ENCODE data around the gene ANO6.
"Not testable (repeated sequence)": the region's sequence is repeated elsewhere in the genome, so short reads cannot be mapped to it uniquely, and the experiment has no call there.

Gene ANO6, protein sequence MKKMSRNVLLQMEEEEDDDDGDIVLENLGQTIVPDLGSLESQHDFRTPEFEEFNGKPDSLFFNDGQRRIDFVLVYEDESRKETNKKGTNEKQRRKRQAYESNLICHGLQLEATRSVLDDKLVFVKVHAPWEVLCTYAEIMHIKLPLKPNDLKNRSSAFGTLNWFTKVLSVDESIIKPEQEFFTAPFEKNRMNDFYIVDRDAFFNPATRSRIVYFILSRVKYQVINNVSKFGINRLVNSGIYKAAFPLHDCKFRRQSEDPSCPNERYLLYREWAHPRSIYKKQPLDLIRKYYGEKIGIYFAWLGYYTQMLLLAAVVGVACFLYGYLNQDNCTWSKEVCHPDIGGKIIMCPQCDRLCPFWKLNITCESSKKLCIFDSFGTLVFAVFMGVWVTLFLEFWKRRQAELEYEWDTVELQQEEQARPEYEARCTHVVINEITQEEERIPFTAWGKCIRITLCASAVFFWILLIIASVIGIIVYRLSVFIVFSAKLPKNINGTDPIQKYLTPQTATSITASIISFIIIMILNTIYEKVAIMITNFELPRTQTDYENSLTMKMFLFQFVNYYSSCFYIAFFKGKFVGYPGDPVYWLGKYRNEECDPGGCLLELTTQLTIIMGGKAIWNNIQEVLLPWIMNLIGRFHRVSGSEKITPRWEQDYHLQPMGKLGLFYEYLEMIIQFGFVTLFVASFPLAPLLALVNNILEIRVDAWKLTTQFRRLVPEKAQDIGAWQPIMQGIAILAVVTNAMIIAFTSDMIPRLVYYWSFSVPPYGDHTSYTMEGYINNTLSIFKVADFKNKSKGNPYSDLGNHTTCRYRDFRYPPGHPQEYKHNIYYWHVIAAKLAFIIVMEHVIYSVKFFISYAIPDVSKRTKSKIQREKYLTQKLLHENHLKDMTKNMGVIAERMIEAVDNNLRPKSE

DNA sequence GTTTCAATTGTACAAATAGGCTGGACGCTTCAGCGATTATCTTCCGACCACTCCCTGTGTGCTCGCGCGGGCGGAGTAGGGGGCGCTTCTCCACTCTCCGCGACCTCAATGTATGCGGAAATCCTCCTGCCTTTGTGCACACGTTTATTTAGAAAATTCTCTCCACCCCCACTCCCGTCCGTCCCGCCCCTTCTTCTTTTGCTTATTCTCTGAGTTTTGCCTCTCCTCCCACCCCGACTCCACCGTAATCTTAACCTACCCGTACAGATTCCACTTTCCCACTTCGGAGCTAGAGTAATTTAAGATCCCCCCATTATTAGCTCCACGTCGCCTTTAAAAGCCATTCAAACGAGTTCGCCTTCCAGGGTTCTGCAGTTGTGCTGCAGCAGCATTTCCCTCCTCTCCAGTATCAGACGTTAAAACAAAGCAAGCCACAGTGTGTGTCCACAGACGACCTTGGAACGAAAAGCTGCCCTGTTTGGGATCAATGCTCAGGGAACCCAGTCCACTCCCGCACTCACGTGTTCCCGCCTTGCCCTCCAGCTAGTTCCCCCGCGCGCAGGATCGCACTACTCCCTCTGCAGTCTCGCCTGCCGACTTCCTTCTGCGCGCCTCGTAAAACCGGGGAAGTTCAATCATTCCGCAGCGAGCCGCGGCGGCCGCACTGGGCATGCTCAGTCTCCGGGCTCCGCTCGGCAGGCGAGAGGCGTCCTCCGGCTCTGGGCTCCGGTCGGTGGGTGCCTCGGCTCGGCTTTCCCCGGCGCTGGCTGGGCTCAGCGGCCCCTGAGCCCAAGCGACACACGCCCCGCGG is at the start of gene ANO6:
TSS of gene ANO6 (plus strand) at position 677 of the 811 bp plus-strand sequence. CDS start 227 bp downstream, outside the sequence.
- peak in 57 of 58 donors; percentile 18 to 88 (median 73) for DNase-seq

DNA sequence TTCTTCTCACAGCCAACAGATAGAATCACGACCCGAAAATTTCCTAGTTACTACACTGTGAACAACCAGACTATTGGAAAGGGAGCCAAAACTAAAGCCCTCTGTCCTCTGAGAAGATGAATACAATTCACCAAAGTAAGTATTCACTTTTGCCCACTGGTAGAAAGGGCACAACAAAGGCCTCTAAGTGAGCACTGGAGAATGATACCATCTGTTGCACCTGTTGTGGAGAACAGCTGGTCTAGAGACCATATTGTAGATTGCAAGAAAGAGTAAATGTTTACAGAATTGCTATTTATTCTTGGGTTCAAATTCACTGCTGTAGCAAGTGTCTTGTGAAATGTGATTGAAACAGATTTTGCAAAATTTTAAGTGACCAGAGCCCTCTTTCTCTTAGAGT is 46.9 kb upstream of the ANO6 start:
- DNase-seq = no peak

DNA sequence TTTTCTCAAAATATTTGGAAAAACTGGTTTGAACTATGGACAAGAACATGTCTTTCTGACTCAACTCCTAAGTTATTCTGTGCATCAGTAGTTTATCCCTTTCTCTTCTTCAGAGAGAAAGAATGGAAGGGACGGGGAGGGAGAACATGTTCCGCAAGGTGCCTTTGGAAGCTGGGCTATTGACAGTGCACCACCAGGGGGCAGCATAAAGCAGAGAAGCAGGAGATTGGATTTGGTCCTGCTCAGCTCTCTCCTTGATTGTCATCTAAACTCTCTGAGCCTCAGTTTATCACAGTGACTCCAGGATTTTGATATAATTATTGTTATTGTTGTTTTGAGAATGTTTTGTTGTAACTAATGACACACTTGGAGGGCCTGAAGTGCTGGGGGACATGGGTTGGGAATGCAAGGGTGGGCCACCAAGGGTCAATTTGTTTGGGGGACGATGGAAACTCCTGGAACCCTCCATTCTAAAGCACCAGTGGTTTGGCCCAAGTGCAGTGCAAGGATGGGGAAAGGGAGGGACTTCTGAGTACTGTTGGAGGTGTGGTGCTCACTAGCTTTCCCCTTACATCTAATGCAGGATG is 45.3 kb upstream of the ANO6 start:
- DNase-seq = peak in 44 of 58 donors; percentile 0 to 76 (median 18)

DNA sequence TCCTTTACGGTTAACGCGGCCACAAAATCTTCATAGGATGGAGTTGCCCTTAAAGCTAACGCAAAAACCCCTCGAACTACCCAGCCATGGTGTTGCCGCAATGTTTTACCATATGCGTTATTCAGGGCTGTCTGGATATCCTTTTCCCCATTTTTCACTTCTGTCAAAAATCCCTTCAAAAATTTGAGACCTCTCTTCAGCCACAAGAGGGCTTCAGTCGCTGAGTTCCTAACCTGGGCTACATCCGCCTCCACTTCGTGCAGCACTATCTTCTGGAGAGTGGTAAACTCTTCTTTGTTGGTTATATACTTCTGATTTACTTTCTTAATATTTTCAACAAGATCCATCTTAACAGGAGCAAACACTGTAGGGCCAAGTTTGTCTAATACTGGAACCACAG is 42.6 kb upstream of the ANO6 start:
- not testable (repeated sequence) for DNase-seq

DNA sequence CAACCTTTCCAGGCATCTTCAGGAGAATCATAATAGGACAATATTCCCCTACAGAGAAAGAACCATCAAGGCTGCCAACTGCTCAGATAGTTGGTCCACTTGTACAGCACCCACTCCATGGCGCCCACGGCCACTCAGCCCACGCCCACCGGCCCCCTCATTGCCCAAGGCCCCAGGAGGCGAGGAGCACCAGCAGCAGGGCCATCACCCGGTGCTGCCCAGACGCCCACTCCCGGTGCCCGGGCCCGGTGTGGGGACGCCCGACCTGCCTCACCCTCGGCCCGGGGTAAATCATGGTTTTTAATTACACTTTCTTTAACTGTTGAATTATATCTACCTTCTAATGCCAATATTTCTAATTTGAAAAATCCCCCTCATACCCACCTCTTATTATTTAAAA is 41.3 kb upstream of the ANO6 start:
- DNase-seq = no peak

DNA sequence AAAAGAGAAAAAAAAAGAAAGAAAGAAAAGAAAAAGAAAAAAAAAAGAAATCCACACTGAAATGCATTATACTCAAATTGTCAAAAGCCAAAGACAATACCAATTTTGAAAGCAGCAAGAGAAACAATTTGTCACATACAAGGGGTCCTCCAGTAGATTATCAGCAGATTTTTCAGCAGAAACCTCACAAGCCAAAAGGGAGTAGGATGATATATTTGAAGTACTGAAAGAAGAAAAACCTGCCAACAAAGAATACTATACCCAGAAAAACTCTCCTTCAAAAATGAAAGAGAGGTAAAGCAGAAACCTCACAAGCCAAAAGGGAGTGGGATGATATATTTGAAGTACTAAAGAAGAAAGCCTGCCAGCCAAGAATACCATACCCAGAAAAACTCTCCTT is 37.1 kb upstream of the ANO6 start:
- no peak for DNase-seq

DNA sequence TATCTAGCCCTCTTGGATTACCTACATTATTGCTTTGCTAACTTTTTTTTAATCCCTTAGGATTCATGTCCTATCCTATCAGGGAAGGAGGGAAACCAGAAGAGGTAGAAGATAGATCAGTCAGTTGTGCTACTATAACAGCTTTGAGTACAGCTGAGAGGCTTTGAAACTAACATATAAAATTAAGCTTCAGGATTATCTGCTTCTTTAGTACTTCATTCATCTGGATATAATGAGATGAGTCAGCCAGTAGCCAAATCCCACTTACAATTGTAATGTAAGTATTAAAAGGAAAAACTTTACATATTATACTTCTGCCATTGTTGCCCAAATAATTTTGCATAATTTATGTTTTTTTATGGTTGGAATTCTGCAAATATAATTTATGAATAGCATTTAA is 33.4 kb upstream of the ANO6 start:
- DNase-seq = no peak

DNA sequence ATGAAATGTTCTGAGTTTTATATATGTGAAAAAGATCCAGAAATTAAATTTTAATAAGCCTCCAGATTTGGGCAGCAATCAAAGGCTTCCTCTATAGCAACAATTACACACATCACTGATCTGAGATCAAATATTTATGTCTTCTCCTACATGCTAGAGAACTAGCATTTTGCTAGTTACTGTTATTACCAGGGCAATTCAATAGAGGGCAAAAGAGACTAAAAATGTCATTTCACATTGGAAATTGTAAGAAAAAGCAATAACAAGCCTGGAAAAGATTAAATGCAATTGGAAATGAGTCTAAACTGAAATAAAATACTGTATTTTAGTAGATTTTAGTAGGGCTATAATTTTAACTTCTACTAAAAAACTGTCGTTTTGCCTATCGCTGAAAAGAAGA is 32.6 kb upstream of the ANO6 start:
- DNase-seq = no peak

DNA sequence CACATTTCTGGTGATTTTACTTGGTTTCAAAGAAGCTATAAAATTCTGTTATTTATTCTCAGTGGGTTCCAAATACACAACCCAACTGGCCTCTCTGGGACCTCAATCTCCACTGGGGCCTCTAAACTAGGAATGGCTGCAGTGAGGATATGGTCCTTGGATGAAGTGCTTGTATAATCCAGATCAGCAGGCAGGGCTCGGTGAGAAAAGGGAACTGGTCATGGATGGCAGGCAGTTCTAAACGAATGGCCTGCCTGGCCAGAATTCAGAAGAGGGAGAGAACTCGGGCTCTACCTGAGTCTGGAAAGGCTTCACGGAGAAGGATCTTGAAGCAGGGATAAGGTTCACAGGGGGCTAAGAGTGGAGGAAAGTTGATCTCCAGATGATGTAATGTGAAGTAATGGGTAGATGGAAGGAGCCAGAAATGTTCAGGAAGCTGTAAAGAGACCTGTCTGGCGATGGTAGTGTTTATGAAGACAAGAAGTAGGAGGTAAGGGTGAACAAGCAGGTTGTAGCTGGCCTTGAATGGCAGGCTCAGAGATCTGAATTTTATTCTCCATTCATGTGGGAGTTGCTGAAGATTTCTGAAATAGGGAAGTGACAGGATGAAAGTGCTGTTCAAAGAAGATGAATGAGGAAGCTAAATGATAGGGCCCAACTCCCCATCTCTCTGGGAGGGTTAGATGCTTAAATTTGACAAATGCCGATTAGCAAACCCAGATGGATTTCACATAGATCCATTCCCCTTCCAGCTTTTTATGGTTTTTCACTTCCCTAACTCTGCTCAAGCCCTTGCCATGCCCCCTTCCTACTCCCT is 31.5 kb upstream of the ANO6 start:
- no peak for DNase-seq

DNA sequence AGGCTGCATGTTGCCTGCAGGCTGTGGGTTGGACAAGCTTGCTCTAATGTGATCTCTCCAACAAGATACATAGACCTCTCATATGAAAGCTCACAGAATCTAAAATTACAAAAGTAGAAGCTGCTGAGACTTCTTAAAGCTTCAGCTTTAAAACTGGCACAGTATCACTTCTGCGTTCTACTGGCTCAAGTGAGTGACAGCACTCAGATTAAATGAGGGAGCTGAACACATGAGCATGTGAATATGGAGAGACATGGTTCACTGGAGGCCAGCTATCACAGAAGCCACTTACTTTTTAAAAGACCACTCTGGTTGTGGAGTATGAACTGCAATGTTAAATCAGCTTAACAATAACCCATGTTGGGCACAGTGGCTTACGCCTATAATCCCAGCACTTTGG is 29.1 kb upstream of the ANO6 start:
- no peak for DNase-seq

DNA sequence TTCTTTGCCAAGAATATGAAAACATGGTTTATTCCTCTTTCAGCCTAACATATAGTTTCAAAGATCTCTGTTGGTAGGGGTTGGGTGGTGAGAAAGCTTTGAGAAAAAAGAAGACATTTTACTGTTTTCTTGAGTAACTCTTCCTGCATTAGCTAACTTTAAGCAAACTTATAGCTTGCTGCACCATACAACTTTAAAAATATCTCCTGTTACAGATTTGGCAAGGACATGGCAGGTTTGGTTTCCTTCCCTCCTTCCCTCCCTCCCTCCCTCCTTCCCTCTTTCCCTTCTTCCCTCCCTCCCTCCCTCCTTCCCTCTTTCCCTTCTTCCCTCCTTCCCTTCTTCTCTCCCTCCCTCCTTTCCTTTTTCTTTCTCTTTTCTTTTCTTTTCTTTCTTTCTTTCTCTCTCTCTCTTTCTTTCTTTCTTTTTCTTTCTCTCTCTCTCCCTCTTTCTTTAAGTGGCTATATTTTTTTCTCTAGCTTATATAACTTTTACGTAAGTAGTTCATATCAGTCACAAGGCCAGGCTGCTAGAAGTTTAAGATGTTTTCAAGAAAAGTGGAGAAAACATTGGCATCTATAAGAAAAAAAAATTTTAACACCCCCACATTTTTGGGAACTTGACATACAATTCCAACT is 26.0 kb upstream of the ANO6 start:
- no peak for DNase-seq

DNA sequence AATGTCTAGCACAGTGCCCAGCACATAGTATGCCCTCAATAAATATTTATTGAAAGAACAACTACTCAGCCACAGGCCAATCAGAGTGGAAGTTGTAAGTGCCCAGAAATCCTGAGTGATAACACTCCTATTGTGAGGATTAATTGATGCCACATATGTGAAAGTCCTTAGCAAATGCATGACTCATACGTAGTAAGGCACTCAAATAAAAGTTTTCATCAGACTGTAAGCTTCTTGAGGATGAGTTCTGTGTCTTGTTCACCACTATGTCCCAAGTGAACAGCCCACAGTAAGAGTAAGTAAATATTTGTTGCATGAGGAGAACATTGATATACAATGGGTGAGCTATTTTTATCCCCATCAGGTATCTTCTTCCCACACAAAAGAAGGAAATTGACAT is 24.7 kb upstream of the ANO6 start:
- no peak for DNase-seq

DNA sequence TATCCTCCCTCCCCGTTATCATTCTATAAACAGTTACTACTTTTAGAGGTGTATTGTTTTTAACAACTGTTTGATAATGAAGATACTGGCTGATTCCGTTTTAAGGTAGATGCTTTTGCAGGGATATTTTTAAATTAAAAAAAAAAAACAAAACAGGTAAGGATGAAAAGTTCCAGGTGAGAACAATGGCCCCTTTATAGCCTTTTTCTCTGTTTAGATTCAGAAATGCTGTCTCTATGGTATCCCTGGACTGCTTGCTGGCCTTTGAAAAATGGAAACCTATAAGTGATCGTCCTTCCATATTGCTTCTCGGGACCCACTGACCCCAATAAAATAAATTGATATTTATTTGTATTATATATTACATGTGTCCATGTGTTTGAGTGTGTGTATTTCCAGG is 23.2 kb upstream of the ANO6 start:
- no peak for DNase-seq

DNA sequence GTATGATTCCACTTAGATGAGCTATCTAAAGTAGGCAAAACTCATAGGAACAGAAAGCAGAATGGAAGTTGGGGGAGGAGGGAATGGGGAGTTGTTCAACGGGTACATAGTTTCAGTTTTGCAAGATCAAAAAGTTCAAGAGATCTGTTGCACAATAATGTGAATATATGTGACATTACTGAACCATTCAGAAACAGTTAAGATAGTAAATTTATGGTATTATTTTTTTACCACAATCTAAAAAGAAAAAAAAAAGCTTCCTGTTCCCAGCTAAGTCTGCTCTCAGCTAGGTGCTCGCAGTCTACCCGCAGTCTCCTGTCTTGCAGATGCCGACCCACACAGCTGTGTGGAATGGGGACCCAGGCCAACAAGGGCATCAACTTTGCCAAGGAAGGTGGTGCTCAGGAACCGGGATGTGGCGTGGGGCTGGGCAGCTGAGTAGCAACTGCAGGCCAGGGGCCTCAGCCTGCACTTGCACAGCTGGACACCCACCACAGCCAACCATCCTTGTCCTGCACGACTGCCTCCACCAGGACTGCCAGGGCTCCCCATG is 15.3 kb upstream of the ANO6 start:
- no peak for DNase-seq

DNA sequence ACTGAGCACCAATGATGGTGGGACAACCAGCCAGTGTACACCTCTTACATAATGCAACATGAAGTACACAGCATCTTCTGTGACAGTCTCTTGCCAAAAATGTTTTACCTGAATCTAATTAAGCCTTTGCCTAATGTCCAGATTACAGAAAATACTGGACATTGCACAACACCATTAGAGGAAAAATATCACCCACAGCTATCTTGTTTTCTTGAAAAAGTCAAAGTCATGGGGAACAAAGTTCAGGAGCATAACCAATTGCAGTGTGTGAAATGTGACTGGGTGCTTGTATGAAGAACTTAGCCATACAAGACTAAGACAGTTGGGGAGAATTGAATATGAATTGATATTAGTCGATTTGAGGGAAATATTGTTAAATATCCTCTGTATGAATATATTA is 12.1 kb upstream of the ANO6 start:
- DNase-seq = no peak

DNA sequence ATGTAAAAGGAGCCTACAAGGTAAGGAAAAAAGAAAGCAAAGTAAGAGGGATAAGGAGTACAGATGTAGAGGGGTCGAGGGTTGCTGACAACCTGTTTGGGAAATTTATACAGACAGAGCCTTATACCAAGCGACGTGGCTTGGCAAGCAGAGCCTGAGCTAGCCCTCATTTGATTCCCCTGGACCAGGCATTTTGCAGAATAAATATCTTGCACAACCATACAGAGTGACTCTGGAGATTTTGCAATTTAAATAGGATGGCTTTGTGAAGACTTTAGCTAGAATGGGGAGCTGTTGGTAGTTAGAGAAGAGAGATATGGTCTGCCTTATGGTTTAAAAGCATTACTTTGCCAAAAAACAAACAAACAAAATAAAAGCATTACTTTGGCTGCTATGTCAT is 11.1 kb upstream of the ANO6 start:
- DNase-seq = no peak

DNA sequence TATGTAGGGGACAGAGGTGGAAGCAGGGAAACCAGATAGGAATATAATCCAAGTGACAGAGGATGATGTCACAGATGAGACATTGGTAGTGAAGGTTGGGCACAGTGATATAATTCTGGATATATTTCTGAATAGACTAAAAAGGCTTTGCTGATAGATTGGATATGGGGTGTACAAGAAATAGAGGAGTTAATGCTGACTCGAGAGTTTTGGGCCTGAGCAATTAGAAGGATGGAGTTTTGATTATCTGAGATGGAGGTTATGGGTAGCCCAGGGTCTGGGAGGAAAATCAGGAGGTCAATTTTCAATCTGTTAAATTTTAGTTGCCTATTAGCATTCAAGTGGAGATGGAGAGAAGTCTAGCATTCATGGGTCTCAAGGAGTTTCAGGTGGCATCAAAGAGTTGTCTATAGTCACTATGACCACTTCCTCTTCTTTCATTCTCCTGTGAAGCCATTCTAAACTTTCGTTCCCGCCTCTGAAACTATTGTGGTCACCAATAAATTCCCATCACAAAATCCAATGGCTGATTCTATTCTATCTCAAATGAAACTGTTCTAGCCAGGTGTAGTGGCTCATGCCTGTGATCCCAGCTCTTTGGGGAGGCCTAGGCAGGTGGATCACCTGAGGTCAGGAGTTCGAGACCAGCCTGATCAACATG is 10.6 kb upstream of the ANO6 start:
- no peak for DNase-seq

DNA sequence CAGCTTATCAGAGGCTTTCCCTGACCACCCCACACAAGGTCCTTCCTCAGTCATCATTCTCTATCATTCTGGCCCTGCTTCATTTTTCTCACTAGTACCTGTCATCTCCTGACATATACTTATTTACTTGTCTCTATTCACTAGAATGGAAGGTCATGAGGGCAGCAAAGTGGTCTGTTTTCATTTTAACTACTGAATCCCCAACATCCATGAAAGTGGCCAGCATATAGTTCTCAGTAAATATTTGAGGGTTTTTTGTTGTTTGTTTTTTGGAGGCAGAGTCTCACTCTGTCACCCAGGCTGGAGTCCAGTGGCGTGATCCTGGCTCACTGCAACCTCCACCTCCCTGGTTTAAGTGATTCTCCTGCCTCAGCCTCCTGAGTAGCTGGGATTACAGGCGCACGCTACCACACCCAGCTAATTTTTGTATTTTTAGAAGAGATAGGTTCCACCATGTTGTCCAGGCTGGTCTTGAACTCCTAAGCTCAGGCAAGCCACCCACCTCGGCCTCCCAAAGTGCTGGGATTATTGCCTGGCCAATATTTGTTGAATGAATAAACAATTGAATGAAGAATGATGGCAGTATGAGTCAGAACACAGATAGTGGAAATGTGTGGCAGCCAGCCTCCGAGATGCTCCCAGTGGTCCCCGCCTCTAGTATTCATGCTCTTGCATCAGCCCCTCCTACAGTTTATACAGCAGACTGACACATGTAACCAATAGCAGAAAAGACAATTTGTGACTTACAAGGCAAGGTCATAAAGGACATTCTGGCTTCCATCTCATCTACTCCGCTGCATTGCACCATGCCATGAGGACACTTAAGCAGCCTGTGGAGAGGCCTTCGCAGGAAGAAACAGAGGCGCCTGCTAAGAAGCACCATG is 7.0 kb upstream of the ANO6 start:
- no peak for DNase-seq

Measured in anterior cingulate cortex (tissue), 58 donors.